ENCODE measurements around the gene SALL3. TPM values are rescaled to one million over a fixed set of nuclear protein-coding genes. Genes with fewer than 3 reads are reported as not detected.
A peak's percentile ranks its signal among the peaks of the same experiment; 100 is the strongest.

Gene SALL3
- total RNA-seq, 4 donors from 2014 or later = 0.16 TPM; not detected in 3

- H3K4me3 ChIP-seq (ENCODE audit: low read depth, poor library complexity, severe bottlenecking) = no peak overlapping the region
- DNase-seq (ENCODE audit: low spot score in 2 of 2) = no peak
- intact Hi-C loops (cut with DNase I; ENCODE audit: low total_unique reads) = no loop called here
- WGBS, 2 donors = 48 to 49% methylated on average over 3 of the region's 3 CpGs
- TF ChIP-seq POLR2A (IDR thresholded peaks at IDR 0.05) = no peak
- no peak for TF ChIP-seq CTCF (IDR thresholded peaks at IDR 0.05)
These were observed 3.9 kb downstream of the SALL3 start for GRCh38 chr18:78983512-78983911.

DNA sequence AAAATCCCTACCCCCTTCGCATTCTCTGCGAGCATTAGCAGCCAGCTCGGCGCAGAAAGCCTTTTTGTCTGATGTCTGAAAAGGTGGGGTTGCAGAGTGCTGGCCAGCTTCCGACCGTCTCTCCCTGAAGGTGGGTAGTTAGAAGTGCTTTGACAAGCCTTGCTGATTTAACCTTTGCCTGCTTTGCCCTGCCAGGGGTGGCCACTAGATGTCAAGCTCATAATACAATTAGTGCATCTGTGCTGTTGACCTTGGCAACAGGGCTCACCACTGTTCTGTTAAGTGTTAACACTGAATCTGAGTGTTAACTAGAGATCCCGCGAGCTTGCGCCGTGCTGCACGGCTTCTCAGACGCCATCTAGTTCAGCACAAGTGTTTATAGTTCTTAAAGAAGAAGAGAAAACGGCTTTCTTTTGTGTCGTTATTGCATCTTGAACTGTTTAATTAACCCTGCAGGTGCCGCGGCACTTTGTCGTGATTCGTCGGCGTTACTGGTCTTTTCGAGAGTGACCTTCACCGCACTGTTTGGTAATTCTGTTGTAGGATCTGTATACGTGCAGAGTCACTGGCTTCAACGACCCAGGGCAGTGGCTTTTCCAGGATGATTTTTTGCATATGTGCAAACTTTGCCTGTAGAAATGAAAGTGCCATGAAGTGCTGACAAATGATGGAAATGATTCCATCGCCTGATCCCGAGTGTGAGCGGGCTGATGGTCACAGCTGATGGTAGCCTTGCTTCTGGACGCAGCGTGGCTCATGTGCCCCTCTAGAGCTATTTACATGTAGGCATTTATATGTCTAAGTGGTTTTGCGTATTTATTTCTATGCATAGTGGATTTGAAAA lies 5.5 kb downstream of the SALL3 start:
- DNase-seq (ENCODE audit: low spot score in 2 of 2) = peak in 1 of 2 donors; percentile 79
- TF ChIP-seq CTCF (IDR thresholded peaks at IDR 0.05) (no peak), POLR2A (IDR thresholded peaks at IDR 0.05) (no peak)
- WGBS, 2 donors = 31 to 35% methylated on average over 30 of the region's 30 CpGs
- intact Hi-C loops (cut with DNase I; ENCODE audit: low total_unique reads) = no loop called here
- no peak overlapping the region for H3K4me3 ChIP-seq (ENCODE audit: low read depth, poor library complexity, severe bottlenecking)

- intact Hi-C loops (cut with DNase I; ENCODE audit: low total_unique reads) = no loop called here
- peak in 1 of 2 donors; percentile 29 for DNase-seq (ENCODE audit: low spot score in 2 of 2)
- TF ChIP-seq CTCF (IDR thresholded peaks at IDR 0.05) (no peak), POLR2A (IDR thresholded peaks at IDR 0.05) (no peak)
- WGBS, 2 donors = 6 to 14% methylated on average over 20 of the region's 20 CpGs
- no peak overlapping the region for H3K4me3 ChIP-seq (ENCODE audit: low read depth, poor library complexity, severe bottlenecking)
These were observed 6.4 kb downstream of the SALL3 start for GRCh38 chr18:78986018-78986481.

GRCh38 chr18:78991446-78991845 lies 11.8 kb downstream of the SALL3 start:
- no peak for DNase-seq (ENCODE audit: low spot score in 2 of 2)
- intact Hi-C loops (cut with DNase I; ENCODE audit: low total_unique reads) = no loop called here
- no peak for TF ChIP-seq POLR2A (IDR thresholded peaks at IDR 0.05)
- no peak for TF ChIP-seq CTCF (IDR thresholded peaks at IDR 0.05)
- no peak overlapping the region for H3K4me3 ChIP-seq (ENCODE audit: low read depth, poor library complexity, severe bottlenecking)
- 65 to 76% methylated on average over 13 of the region's 13 CpGs for WGBS, 2 donors

DNA sequence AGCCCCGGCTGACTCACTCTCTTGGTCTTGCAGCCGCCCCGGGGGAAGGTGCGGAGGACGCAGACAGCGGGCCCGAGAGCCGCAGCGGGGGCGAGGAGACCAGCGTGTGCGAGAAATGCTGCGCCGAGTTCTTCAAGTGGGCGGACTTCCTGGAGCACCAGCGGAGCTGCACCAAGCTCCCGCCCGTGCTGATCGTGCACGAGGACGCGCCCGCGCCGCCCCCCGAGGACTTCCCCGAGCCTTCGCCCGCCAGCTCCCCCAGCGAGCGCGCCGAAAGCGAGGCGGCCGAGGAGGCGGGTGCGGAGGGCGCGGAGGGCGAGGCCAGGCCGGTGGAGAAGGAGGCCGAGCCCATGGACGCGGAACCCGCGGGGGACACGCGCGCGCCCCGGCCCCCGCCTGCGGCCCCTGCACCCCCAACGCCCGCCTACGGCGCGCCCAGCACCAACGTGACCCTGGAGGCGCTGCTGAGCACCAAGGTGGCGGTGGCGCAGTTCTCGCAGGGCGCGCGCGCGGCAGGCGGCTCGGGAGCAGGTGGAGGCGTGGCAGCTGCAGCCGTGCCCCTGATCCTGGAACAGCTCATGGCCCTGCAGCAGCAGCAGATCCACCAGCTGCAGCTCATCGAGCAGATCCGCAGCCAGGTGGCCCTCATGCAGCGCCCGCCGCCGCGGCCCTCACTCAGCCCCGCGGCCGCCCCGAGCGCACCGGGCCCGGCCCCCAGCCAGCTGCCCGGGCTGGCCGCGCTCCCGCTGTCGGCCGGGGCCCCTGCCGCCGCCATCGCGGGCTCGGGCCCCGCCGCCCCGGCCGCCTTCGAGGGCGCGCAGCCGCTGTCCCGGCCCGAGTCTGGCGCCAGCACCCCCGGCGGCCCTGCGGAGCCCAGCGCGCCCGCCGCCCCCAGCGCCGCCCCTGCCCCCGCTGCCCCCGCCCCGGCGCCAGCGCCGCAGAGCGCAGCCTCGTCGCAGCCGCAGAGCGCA lies 12.7 kb downstream of the SALL3 start:
- no peak overlapping the region for H3K4me3 ChIP-seq (ENCODE audit: low read depth, poor library complexity, severe bottlenecking)
- intact Hi-C loops (cut with DNase I; ENCODE audit: low total_unique reads) = no loop called here
- TF ChIP-seq POLR2A (IDR thresholded peaks at IDR 0.05) = no peak
- no peak for TF ChIP-seq CTCF (IDR thresholded peaks at IDR 0.05)
- DNase-seq (ENCODE audit: low spot score in 2 of 2) = no peak
- 96% methylated on average over 121 to 125 of the region's 129 CpGs for WGBS, 2 donors

Measured in lower leg skin (tissue), 4 donors.